Measurements from ENCODE around the gene MYL2. TPM values are rescaled to one million over a fixed set of nuclear protein-coding genes. Genes with fewer than 3 reads are reported as not detected.

Gene MYL2
- total and polyA plus RNA-seq, 9 of the 15 experiments (the other 6 are each of a cell fraction or from before 2014, with no cell fraction given), result not detected

- no TSS peak for BruUV-seq (replicated peaks)
- Histone ChIP-seq H3K27me3 (ENCODE audit: control insufficient read depth in 2 of 2, insufficient read depth in 2 of 2, low read length in 2 of 2) (peaks cover 15 to 51% of the 10 kb centered on the region in 2 experiments; a peak in 4 of 5 replicates), H3K9me1 (ENCODE audit: control insufficient read depth, insufficient read depth, low read length) (no peaks in the 10 kb centered on the region), H3K9me3 (replicated peaks; ENCODE audit: control insufficient read depth, insufficient read depth, low read depth, low read length) (no peaks in the 10 kb centered on the region), H3K36me3 (ENCODE audit: control insufficient read depth, insufficient read depth, low read length) (no peaks in the 10 kb centered on the region), H3K27ac (ENCODE audit: extremely low read depth, low read depth, low read length) (no peak overlapping the region), H2AFZ (ENCODE audit: low read depth, low read length) (no peak overlapping the region), H3K4me1 (replicated peaks in 1 of 2; ENCODE audit: control insufficient read depth in 2 of 2, insufficient read depth in 2 of 2, low read length in 2 of 2) (no peaks in the 10 kb centered on the region), H3K4me3 (no peak overlapping the region), H3K4me2 (ENCODE audit: insufficient read depth, low read length) (no peak overlapping the region), H3K9ac (ENCODE audit: insufficient read depth in 1 of 2, low read depth in 2 of 2, low read length in 2 of 2) (no peak overlapping the region), H3K79me2 (ENCODE audit: control insufficient read depth, insufficient read depth, low read length) (no peaks in the 10 kb centered on the region), H4K20me1 (replicated peaks; ENCODE audit: control insufficient read depth, insufficient read depth, low read length) (no peaks in the 10 kb centered on the region)
- 0% methylated on average over 5 of the region's 5 CpGs for WGBS (ENCODE audit: insufficient coverage, low coverage, missing lambda C conversion rate)
- TF ChIP-seq ZNF512 (tag; IDR thresholded peaks at IDR 0.05) (no peak), ESRRA (IDR thresholded peaks at IDR 0.05; ENCODE audit: borderline replicate concordance, low read depth) (no peak), BCOR (IDR thresholded peaks at IDR 0.05) (peak; percentile 63; the same call in 1 of the 2 replicates), ZC3H8 (IDR thresholded peaks at IDR 0.05) (no peak), ZFP36 (IDR thresholded peaks at IDR 0.05; ENCODE audit: low read depth, low read length, partially characterized antibody) (peak; percentile 67), RBM25 (IDR thresholded peaks at IDR 0.05; ENCODE audit: low read depth, low read length, severe bottlenecking) (peak; percentile 85), KDM1A (IDR thresholded peaks at IDR 0.05) (0 out of 4 replicates have a peak, but pooled peaks of 1 of the 2 experiments have one; percentile 9), ADNP (tag; IDR thresholded peaks at IDR 0.05) (0 out of 2 replicates have a peak, but pooled peaks have one; percentile 23), XRCC5 (IDR thresholded peaks at IDR 0.05; ENCODE audit: low read depth, low read length) (no peak), SREBF2 (CRISPR knock-in tag; IDR thresholded peaks at IDR 0.05) (no peak), GABPB2 (CRISPR knock-in tag; conservative IDR thresholded peaks at IDR 0.05) (no peak)
- FAIRE-seq (no peak), ATAC-seq (no peak), DNase-seq (ENCODE audit: extremely low read depth in 1 of 4, low spot score in 3 of 4) (no peak)
- CTCF ChIA-PET (ENCODE audit: low intra/inter-chr PET ratio), result no interaction called here
- in situ Hi-C loops (cut with MboI), result no loop called here
- POLR2A ChIA-PET, result no interaction called here
- intact Hi-C loops (cut with micrococcal nuclease), result no loop called here
These were observed 659 bp downstream of the MYL2 start for GRCh38 chr12:110919720-110920119.
